Upper lobe of left lung (tissue), 6 donors: ENCODE results near the gene LDLRAD3. TPM values are rescaled to one million over a fixed set of nuclear protein-coding genes. Genes with fewer than 3 reads are reported as not detected.
A peak's percentile ranks its signal among the peaks of the same experiment; 100 is the strongest.

Experiments
- ATAC-seq, 2 donors: fragments of 200-7000 bp; cut with Tn5 transposase; one replicate each; pipeline ENCODE4 v1.9.1; 2022; ENCODE audit warnings: mild to moderate bottlenecking in 2 of 2, moderate library complexity in 2 of 2; ENCODE audit not compliant: low FRiP score in 2 of 2
- DNase-seq, 2 donors: peaks; one replicate each; pipeline ENCODE4 v3.0.0-alpha.2; 2019 to 2020
- H3K27ac ChIP-seq, 4 donors: fragments of 200-600 bp; sonication (generic); one replicate each; pipeline ENCODE4 v1.5.1; 2016 to 2019
- H3K27me3 ChIP-seq, 4 donors: fragments of 200-600 bp; sonication (generic); one replicate each; pipeline ENCODE4 v1.5.1; 2017 to 2019
- H3K36me3 ChIP-seq, 4 donors: fragments of 200-600 bp; sonication (generic); one replicate each; pipeline ENCODE4 v1.5.1; 2016 to 2019
- H3K4me1 ChIP-seq, 4 donors: fragments of 200-600 bp; sonication (generic); one replicate each; pipeline ENCODE4 v1.5.1; 2018 to 2019
- H3K4me3 ChIP-seq, 4 donors: fragments of 200-600 bp; sonication (generic); one replicate each; pipeline ENCODE4 v1.5.1; 2017 to 2019; ENCODE audit warnings: mild to moderate bottlenecking in 2 of 4, moderate library complexity in 1 of 4
- H3K9me3 ChIP-seq, 4 donors: fragments of 200-600 bp; sonication (generic); one replicate each; pipeline ENCODE4 v1.5.1; 2018 to 2019
- EP300 ChIP-seq, 4 donors: sonication (generic); formaldehyde crosslinking; IDR thresholded peaks; one replicate each; pipeline ENCODE4 v1.5.1; 2017; ENCODE audit warnings: antibody characterized with exemption in 4 of 4, control low read depth in 2 of 4
- POLR2A ChIP-seq, 4 donors: fragments of 450-650 bp; IDR thresholded peaks; one replicate each; pipeline ENCODE4 v1.5.1; 2016 to 2017; ENCODE audit warnings: antibody characterized with exemption in 4 of 4, mild to moderate bottlenecking in 2 of 4
- POLR2AphosphoS5 ChIP-seq, 2 donors: sonication (generic); formaldehyde crosslinking; IDR thresholded peaks; one replicate each; pipeline ENCODE4 v1.5.1; 2017; ENCODE audit warnings: antibody characterized with exemption in 2 of 2
- WGBS, 2 donors: methylation state at CpG; one replicate each; pipeline ENCODE4 v1.1.5; 2017 to 2018; 5-methylcytosine and 5-hydroxymethylcytosine counted together
- total RNA-seq, 6 donors: library from RNA; depleted of rRNA in 4 of 6; stranded (reverse); fragments of >200 nt in 4 of 6; gene quantifications; one replicate each; pipeline versions ENCODE4 v1.1.0 to v1.2.1, GENCODE V29; 2016 to 2021
- TF ChIP-seq, protein P1 (sequence below), 6 experiments: fragments of 450-650 bp in 4 of 6; fragments of 200-600 bp in 2 of 6; sonication (generic) in 2 of 6; IDR thresholded peaks; one replicate each; pipeline ENCODE4 v1.5.1; 2016 to 2019; ENCODE audit warnings: antibody characterized with exemption in 6 of 6
- donor health status: DM: no; HTN: no; CAD: no; lungs with moderate emphysema.
- donor health status: DM: no; HTN: yes; CAD: no; lungs with severe emphysema.

The LDLRAD3 gene
- total RNA-seq, 6 donors from 2014 or later: 4.4 to 16.8 (median 7.4) TPM

DNA sequence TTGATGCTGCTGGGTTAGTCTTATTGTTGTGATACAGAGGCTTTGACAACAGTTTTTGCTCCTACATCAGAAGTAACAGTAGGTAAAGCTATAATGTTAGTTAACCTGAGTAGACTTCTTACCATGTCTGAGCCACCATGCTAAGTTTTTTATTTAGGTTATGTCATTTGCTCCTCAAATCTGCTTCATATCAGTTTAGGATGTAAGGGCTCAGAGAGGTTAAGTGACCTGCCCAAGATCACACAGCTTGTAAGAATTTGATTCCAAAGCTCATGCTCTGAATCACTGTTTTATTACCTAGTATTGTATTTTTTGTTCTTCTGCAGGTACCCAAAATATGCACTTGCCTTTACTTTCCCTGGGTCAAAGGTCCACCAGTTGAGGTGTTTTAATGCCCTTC lies 183.7 kb downstream of the LDLRAD3 start:
- TF ChIP-seq POLR2AphosphoS5 (IDR thresholded peaks at IDR 0.05): no peak
- no peak for TF ChIP-seq EP300 (IDR thresholded peaks at IDR 0.05)
- TF ChIP-seq, protein P1, sequence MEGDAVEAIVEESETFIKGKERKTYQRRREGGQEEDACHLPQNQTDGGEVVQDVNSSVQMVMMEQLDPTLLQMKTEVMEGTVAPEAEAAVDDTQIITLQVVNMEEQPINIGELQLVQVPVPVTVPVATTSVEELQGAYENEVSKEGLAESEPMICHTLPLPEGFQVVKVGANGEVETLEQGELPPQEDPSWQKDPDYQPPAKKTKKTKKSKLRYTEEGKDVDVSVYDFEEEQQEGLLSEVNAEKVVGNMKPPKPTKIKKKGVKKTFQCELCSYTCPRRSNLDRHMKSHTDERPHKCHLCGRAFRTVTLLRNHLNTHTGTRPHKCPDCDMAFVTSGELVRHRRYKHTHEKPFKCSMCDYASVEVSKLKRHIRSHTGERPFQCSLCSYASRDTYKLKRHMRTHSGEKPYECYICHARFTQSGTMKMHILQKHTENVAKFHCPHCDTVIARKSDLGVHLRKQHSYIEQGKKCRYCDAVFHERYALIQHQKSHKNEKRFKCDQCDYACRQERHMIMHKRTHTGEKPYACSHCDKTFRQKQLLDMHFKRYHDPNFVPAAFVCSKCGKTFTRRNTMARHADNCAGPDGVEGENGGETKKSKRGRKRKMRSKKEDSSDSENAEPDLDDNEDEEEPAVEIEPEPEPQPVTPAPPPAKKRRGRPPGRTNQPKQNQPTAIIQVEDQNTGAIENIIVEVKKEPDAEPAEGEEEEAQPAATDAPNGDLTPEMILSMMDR (IDR thresholded peaks at IDR 0.05): no peak
- no peak for TF ChIP-seq POLR2A (IDR thresholded peaks at IDR 0.05)
- no peaks in the 10 kb centered on the region for H3K36me3 ChIP-seq

DNA sequence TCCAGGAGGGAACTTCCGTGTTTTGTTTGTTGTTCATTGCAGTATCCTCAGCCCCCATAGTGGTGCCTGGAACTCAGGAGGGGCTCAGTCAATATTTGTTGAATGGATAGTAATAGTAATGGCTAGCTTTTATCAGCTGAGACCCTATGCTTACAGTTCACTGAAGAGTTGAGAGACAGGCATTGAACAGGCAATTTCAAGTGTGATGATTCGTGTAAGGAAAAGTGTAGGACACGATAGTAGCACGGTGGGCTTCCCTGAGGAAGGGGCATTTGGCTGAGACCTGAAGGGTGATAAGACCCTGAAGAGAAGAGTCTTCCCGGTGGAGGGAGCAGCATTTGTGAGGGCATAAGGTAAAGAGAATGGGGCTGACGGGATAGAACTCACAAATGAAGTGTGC lies 186.1 kb downstream of the LDLRAD3 start:
- Histone ChIP-seq H3K4me3 (no peak overlapping the region), H3K27ac (no peak overlapping the region), H3K36me3 (no peaks in the 10 kb centered on the region), H3K9me3 (no peaks in the 10 kb centered on the region), H3K4me1 (no peaks in the 10 kb centered on the region), H3K27me3 (no peaks in the 10 kb centered on the region)
- TF ChIP-seq, protein P1 (IDR thresholded peaks at IDR 0.05): no peak
- TF ChIP-seq POLR2AphosphoS5 (IDR thresholded peaks at IDR 0.05) (no peak), EP300 (IDR thresholded peaks at IDR 0.05) (no peak), POLR2A (IDR thresholded peaks at IDR 0.05) (no peak)
- no peak for ATAC-seq
- DNase-seq: no peak
- 88 to 93% methylated on average over 6 of the region's 6 CpGs for WGBS, 2 donors

More for the DNA sequence above, 183.7 kb downstream of the LDLRAD3 start:
- no peaks in the 10 kb centered on the region for H3K27me3 ChIP-seq
- H3K27ac ChIP-seq: no peak overlapping the region
- ATAC-seq: no peak
- no peak overlapping the region for H3K4me3 ChIP-seq
- H3K4me1 ChIP-seq: no peaks in the 10 kb centered on the region
- no peak for DNase-seq
- H3K9me3 ChIP-seq: no peaks in the 10 kb centered on the region

DNA sequence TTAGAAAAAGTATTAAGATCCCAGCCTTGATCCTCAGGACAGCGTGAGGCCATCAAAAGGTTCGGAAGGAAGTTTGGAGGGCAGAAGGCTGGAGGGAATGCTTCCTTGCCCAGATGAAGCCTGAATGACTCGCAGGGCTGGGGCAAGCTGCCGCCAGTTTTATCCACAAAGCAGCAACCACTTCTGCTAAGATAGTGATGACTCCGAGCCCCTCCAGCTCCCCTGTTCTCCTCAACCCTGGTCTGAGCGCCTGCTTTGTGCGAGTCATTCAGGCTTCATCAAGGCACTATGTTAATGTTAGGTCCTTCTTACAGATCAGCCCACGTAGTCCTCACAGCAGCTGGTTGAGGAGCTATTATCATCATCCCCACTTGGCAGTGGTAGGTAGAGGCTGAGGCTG lies 186.5 kb downstream of the LDLRAD3 start:
- Histone ChIP-seq H3K36me3 (no peaks in the 10 kb centered on the region), H3K9me3 (no peaks in the 10 kb centered on the region), H3K4me1 (no peaks in the 10 kb centered on the region), H3K27me3 (no peaks in the 10 kb centered on the region), H3K27ac (no peak overlapping the region), H3K4me3 (no peak overlapping the region)
- 91 to 95% methylated on average over 8 of the region's 8 CpGs for WGBS, 2 donors
- ATAC-seq: no peak
- TF ChIP-seq POLR2A (IDR thresholded peaks at IDR 0.05) (no peak), POLR2AphosphoS5 (IDR thresholded peaks at IDR 0.05) (no peak), EP300 (IDR thresholded peaks at IDR 0.05) (no peak)
- TF ChIP-seq, protein P1 (IDR thresholded peaks at IDR 0.05): no peak
- no peak for DNase-seq

DNA sequence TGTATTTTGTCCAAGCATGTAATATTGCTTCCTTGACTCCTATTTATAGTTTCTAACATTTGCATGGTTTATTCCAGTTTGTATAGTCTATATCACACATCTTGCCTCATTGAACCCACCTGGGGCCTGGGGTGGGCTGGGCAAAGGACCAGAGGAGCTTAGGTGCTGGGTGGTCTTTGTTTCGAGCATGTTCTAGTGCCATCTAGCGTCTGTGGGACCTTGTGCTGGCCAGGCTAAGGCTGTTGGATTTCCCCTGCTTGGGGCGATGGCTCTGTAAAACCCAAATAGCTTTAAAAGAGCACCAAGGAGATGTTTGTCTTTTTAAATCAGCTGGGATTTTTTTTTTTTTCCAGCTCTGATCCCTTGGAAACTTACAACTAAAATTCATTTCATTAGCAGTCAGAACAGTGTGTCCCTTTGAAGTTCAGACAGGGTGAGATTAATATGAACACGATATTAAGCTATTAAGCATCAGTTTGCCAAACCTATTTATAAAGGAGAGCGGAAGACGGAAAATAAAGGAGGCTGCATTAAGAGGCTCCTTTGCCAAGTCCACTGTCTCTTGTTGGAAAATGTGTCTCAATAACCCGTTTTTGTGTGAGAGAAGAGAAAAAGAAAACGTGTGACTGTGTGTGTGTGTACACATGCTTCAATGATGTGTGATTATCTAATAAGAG lies 188.0 kb downstream of the LDLRAD3 start:
- 51% methylated on average over 8 of the region's 8 CpGs for WGBS, 2 donors
- Histone ChIP-seq H3K4me1 (no peaks in the 10 kb centered on the region), H3K27ac (no peak overlapping the region), H3K27me3 (no peaks in the 10 kb centered on the region), H3K9me3 (no peaks in the 10 kb centered on the region), H3K36me3 (no peaks in the 10 kb centered on the region), H3K4me3 (no peak overlapping the region)
- ATAC-seq (peak in 1 of 2 donors; percentile 79), DNase-seq (peak in 1 of 2 donors; percentile 30)
- no peak for TF ChIP-seq EP300 (IDR thresholded peaks at IDR 0.05)
- TF ChIP-seq, protein P1 (IDR thresholded peaks at IDR 0.05): peak in 5 of 6 experiments; percentile 25 to 56 (median 39)

DNA sequence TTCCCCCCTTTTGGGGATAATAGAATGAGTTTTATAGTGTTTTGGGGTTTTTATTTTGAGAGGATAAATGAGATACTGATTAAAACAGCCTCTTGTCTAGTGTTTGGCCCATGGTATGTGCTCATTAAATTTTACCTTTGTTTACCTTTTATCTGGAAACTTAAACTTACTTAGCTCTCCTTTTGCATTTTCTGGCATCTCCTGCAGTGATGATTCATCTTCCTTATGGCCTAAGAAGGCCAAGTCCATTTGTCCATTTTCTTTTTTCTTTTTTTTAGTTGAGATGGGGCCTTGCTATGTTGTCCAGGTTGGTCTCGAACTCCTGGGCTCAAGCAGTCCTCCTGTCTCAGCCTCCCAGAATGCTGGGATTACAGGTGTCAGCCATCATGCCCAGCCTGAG lies 189.1 kb downstream of the LDLRAD3 start:
- Histone ChIP-seq H3K27me3 (no peaks in the 10 kb centered on the region), H3K4me1 (no peaks in the 10 kb centered on the region), H3K27ac (no peak overlapping the region), H3K4me3 (no peak overlapping the region), H3K36me3 (no peaks in the 10 kb centered on the region), H3K9me3 (no peaks in the 10 kb centered on the region)
- 86 to 87% methylated on average over 1 of the region's 1 CpG for WGBS, 2 donors
- DNase-seq (no peak), ATAC-seq (no peak)
- TF ChIP-seq POLR2A (IDR thresholded peaks at IDR 0.05) (no peak), EP300 (IDR thresholded peaks at IDR 0.05) (no peak), POLR2AphosphoS5 (IDR thresholded peaks at IDR 0.05) (no peak)
- TF ChIP-seq, protein P1 (IDR thresholded peaks at IDR 0.05): no peak
